Vagina (tissue), 2 donors: ENCODE results near the gene TUBA4B. TPM values are rescaled to one million over a fixed set of nuclear protein-coding genes. Genes with fewer than 3 reads are reported as not detected.
A peak's percentile ranks its signal among the peaks of the same experiment; 100 is the strongest.

Source experiments
- DNase-seq, 2 donors: peaks; one replicate each; pipeline ENCODE4 v3.0.0-alpha.2; 2017; ENCODE audit errors: extremely low spot score in 2 of 2
- H3K27ac ChIP-seq: fragments of 200-600 bp; sonication (generic); one replicate; pipeline ENCODE4 v1.5.1; 2019
- H3K27me3 ChIP-seq: fragments of 200-600 bp; sonication (generic); one replicate; pipeline ENCODE4 v1.5.1; 2019
- H3K36me3 ChIP-seq, 2 donors: fragments of 200-600 bp; sonication (generic); one replicate each; pipeline ENCODE4 v1.5.1; 2017 to 2019
- H3K4me1 ChIP-seq: fragments of 200-600 bp; sonication (generic); one replicate; pipeline ENCODE4 v1.5.1; 2019
- H3K4me3 ChIP-seq, 2 donors: fragments of 200-600 bp; sonication (generic); 1 replicate in 1 of 2; 2 replicates in 1 of 2; pipeline ENCODE4 v1.5.1; 2016 to 2019
- H3K9me3 ChIP-seq: fragments of 200-600 bp; sonication (generic); one replicate; pipeline ENCODE4 v1.5.1; 2019
- POLR2A ChIP-seq, 2 donors: fragments of 450-650 bp; IDR thresholded peaks; one replicate each; pipeline ENCODE4 v1.6.1; 2017; ENCODE audit warnings: antibody characterized with exemption in 2 of 2, mild to moderate bottlenecking in 2 of 2, moderate library complexity in 2 of 2
- POLR2AphosphoS5 ChIP-seq, 2 donors: sonication (generic); formaldehyde crosslinking; IDR thresholded peaks; one replicate each; pipeline ENCODE4 v1.9.0; 2017; ENCODE audit warnings: antibody characterized with exemption in 2 of 2, mild to moderate bottlenecking in 2 of 2, low read depth in 1 of 2; ENCODE audit not compliant: insufficient read depth in 1 of 2
- intact Hi-C: fragments of 100-400 bp; cut with DNase I; formaldehyde crosslinking; loops from one replicate; pipeline ENCODE4 v1.15.1; 2023
- total RNA-seq: library from RNA; depleted of rRNA; stranded (reverse); fragments of >200 nt; gene quantifications from one replicate; pipeline ENCODE4 v1.2.3, GENCODE V29; 2016
- TF ChIP-seq, protein P1 (sequence below), 3 experiments: fragments of 450-650 bp in 2 of 3; fragments of 200-600 bp in 1 of 3; sonication (generic) in 1 of 3; IDR thresholded peaks; one replicate each; pipeline ENCODE4 v1.5.1; 2017 to 2019; ENCODE audit warnings: antibody characterized with exemption in 3 of 3, mild to moderate bottlenecking in 2 of 3, moderate library complexity in 2 of 3

TUBA4B gene
- total RNA-seq, 1 donor from 2014 or later, result not detected

DNA sequence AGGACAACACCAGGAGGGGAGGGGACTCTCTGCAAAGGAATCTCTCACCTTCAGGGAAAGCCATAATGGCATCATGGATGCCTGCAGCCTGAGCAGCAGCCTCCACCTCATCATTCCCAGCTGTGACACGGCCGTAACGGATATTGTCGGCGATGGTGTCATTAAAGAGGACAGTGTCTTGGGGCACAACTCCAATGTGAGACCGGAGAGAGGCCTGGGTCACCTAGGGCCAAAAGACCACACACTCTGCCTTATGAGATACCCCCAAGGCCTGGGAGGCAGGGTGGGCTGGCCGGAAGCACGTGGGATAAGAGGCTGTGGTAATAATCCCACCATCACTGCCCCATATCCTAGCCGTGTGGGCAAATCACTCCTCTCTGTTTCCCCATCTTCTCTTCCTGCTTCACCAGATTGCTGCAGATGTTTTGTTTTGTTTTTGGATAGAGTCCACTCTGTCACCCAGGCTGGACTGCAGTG lies 42.1 kb upstream of the TUBA4B start:
- H3K4me1 ChIP-seq, result peaks cover 24% of the 10 kb centered on the region
- H3K27ac ChIP-seq, result no peak overlapping the region
- intact Hi-C loops, result no loop called here
- no peaks in the 10 kb centered on the region for H3K9me3 ChIP-seq
- no peak overlapping the region for H3K4me3 ChIP-seq
- H3K36me3 ChIP-seq, result peaks cover 0 to 50% of the 10 kb centered on the region in 2 donors
- no peaks in the 10 kb centered on the region for H3K27me3 ChIP-seq
- DNase-seq, result peak in 1 of 2 donors; percentile 72
- TF ChIP-seq, protein P1, sequence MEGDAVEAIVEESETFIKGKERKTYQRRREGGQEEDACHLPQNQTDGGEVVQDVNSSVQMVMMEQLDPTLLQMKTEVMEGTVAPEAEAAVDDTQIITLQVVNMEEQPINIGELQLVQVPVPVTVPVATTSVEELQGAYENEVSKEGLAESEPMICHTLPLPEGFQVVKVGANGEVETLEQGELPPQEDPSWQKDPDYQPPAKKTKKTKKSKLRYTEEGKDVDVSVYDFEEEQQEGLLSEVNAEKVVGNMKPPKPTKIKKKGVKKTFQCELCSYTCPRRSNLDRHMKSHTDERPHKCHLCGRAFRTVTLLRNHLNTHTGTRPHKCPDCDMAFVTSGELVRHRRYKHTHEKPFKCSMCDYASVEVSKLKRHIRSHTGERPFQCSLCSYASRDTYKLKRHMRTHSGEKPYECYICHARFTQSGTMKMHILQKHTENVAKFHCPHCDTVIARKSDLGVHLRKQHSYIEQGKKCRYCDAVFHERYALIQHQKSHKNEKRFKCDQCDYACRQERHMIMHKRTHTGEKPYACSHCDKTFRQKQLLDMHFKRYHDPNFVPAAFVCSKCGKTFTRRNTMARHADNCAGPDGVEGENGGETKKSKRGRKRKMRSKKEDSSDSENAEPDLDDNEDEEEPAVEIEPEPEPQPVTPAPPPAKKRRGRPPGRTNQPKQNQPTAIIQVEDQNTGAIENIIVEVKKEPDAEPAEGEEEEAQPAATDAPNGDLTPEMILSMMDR (IDR thresholded peaks at IDR 0.05), result no peak
- TF ChIP-seq POLR2A (IDR thresholded peaks at IDR 0.05), result no peak
- no peak for TF ChIP-seq POLR2AphosphoS5 (IDR thresholded peaks at IDR 0.05; ENCODE audit: insufficient read depth in 1 of 2, low read depth in 1 of 2)

DNA sequence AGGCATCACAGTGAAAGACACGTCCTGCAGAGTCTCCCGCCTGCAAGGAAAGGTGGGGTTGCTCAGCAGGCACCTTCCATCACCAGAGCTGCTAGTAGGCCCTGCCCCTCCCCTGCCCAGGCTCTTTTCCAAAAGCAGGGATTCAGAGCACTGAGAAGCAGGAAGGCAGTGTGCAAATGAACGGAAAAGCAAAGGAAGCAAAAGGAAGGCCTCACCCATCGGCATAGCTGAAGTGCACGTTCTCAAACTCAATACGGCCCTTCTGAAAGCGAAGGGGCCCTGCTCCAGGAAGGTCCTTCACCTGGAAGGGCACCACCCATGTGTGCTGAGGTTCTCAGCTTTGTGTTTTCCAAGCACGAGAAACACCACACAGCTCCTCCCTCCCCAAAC lies 40.0 kb upstream of the TUBA4B start:
- no peak overlapping the region for H3K4me3 ChIP-seq
- DNase-seq, result peak in 1 of 2 donors; percentile 72
- intact Hi-C loops, result no loop called here
- no peaks in the 10 kb centered on the region for H3K27me3 ChIP-seq
- H3K36me3 ChIP-seq, result peaks cover 0 to 54% of the 10 kb centered on the region in 2 donors
- H3K27ac ChIP-seq, result no peak overlapping the region
- no peak for TF ChIP-seq POLR2AphosphoS5 (IDR thresholded peaks at IDR 0.05; ENCODE audit: insufficient read depth in 1 of 2, low read depth in 1 of 2)
- TF ChIP-seq, protein P1 (IDR thresholded peaks at IDR 0.05), result no peak
- TF ChIP-seq POLR2A (IDR thresholded peaks at IDR 0.05), result no peak
- no peaks in the 10 kb centered on the region for H3K9me3 ChIP-seq
- peaks cover 31% of the 10 kb centered on the region for H3K4me1 ChIP-seq

DNA sequence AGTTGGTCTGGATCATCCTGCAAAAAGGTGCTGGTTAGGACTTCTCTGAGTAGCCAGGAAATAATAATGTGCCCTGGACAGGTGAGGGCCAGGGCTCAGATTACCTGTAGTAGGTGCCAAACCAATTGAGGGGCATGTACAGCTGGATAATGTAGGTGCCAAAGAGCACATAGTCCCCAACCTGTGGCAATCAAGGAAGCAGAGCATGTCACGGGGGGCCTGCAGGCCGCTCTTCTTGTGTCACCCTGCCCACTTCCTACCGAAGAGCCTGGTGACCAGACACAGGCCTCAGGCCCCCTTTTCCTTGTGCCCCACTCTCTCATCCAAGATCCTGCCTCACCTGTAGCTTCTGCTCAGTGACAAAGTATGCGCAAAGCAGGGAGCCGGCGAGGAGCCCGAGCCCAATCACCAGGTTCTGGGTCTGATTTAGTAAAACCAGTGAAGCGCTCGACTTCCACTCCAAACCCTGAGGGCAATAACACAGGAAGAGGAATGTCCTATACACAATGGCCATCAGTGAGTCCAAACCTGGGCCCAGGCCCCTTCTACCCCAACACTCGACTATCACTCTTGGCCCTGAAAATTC lies 39.5 kb upstream of the TUBA4B start:
- intact Hi-C loops, result no loop called here
- Histone ChIP-seq H3K4me1 (peaks cover 28% of the 10 kb centered on the region), H3K27me3 (no peaks in the 10 kb centered on the region), H3K27ac (no peak overlapping the region), H3K36me3 (peaks cover 0 to 54% of the 10 kb centered on the region in 2 donors), H3K4me3 (no peak overlapping the region), H3K9me3 (no peaks in the 10 kb centered on the region)
- no peak for DNase-seq
- TF ChIP-seq, protein P1 (IDR thresholded peaks at IDR 0.05), result no peak
- no peak for TF ChIP-seq POLR2A (IDR thresholded peaks at IDR 0.05)
- no peak for TF ChIP-seq POLR2AphosphoS5 (IDR thresholded peaks at IDR 0.05; ENCODE audit: insufficient read depth in 1 of 2, low read depth in 1 of 2)

DNA sequence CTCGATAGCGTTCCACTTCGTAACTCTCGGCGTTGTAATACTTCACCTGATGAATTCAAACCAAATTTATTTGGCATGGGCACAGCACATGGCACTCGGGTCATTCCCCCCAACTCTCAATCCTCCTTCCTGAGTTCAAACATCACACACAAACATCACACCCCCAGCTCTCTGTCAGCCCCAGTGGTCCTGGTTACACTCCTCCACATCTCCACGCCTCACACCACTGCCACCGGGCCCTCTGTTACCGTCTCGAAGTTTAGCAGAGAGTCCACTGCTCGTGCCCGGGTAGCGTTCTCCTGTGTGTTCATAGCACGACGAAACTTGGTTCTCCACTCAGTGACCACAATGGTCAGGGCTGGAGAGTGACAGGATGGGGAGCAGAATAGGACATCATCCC lies 38.9 kb upstream of the TUBA4B start:
- TF ChIP-seq POLR2AphosphoS5 (IDR thresholded peaks at IDR 0.05; ENCODE audit: insufficient read depth in 1 of 2, low read depth in 1 of 2) (no peak), POLR2A (IDR thresholded peaks at IDR 0.05) (no peak)
- TF ChIP-seq, protein P1 (IDR thresholded peaks at IDR 0.05), result no peak
- no peaks in the 10 kb centered on the region for H3K27me3 ChIP-seq
- DNase-seq, result no peak
- peaks cover 30% of the 10 kb centered on the region for H3K4me1 ChIP-seq
- no peaks in the 10 kb centered on the region for H3K9me3 ChIP-seq
- intact Hi-C loops, result no loop called here
- no peak overlapping the region for H3K4me3 ChIP-seq
- H3K36me3 ChIP-seq, result peaks cover 0 to 50% of the 10 kb centered on the region in 2 donors
- no peak overlapping the region for H3K27ac ChIP-seq

DNA sequence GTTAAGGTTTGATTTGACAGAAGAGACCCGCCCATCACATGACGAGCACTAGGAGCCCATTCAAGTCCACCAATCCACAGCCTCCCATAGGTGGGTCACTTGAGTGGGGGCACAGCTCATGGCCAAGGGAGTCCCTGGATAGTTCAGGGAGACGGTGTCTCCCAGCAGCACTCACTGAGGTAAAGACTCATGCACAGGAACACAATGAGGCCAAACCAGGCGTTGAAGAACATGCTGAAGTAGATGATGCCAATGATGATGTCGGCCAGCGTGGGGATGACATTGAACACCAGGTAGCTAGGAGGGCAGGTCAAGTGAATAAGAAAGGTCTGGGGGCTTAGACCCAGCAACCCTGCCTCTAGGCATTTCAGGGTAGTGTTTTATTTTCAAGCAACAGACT lies 38.3 kb upstream of the TUBA4B start:
- intact Hi-C loops, result no loop called here
- Histone ChIP-seq H3K27me3 (no peaks in the 10 kb centered on the region), H3K27ac (no peak overlapping the region), H3K9me3 (no peaks in the 10 kb centered on the region), H3K4me1 (peaks cover 36% of the 10 kb centered on the region), H3K36me3 (peaks cover 0 to 47% of the 10 kb centered on the region in 2 donors), H3K4me3 (no peak overlapping the region)
- TF ChIP-seq POLR2AphosphoS5 (IDR thresholded peaks at IDR 0.05; ENCODE audit: insufficient read depth in 1 of 2, low read depth in 1 of 2) (no peak), POLR2A (IDR thresholded peaks at IDR 0.05) (no peak)
- TF ChIP-seq, protein P1 (IDR thresholded peaks at IDR 0.05), result no peak
- no peak for DNase-seq
